CD4-positive, alpha-beta memory T cell (primary cell): ENCODE measurements around the gene ATXN1L. TPM values are rescaled to one million over a fixed set of nuclear protein-coding genes. Genes with fewer than 3 reads are reported as not detected.
A peak's percentile ranks its signal among the peaks of the same experiment; 100 is the strongest.
"Not testable (repeated sequence)": the region's sequence is repeated elsewhere in the genome, so short reads cannot be mapped to it uniquely, and the experiment has no call there.

Experiments used
- CTCF ChIA-PET: fragments of 350-600 bp; sonication (Branson Sonifier 250); formaldehyde crosslinking; loops from one replicate; lab custom pipeline; 2021; ENCODE audit warnings: inconsistent platforms; ENCODE audit not compliant: partially characterized antibody; lab: Charles Lee
- POLR2A ChIA-PET: fragments of 350-600 bp; sonication (Branson Sonifier 250); formaldehyde crosslinking; loops from one replicate; lab custom pipeline; 2021; ENCODE audit not compliant: partially characterized antibody; lab: Charles Lee
- DNase-seq, 5 donors: peaks; one replicate each; pipeline versions ENCODE4 v3.0.0 to v3.0.0-alpha.2; 2020 to 2022; ENCODE audit warnings: mixed read lengths in 1 of 5
- H3K27ac ChIP-seq: one replicate; pipeline ENCODE4 v1.7.0; 2013; ENCODE audit warnings: low read depth, low read length
- H3K27me3 ChIP-seq: 2 replicates; pipeline ENCODE4 v1.7.0; 2013; ENCODE audit warnings: mild to moderate bottlenecking, low read length, moderate library complexity; ENCODE audit not compliant: insufficient read depth
- H3K36me3 ChIP-seq: 2 replicates; pipeline ENCODE4 v1.7.0; 2013; ENCODE audit warnings: mild to moderate bottlenecking, low read length, moderate library complexity; ENCODE audit not compliant: insufficient read depth
- H3K4me1 ChIP-seq: 2 replicates; pipeline ENCODE4 v1.7.0; 2013; ENCODE audit warnings: mild to moderate bottlenecking, low read length, moderate library complexity; ENCODE audit not compliant: insufficient read depth
- H3K4me3 ChIP-seq, 2 donors: one replicate each; pipeline ENCODE4 v1.7.0; 2013; ENCODE audit warnings: low read length in 2 of 2, mild to moderate bottlenecking in 1 of 2
- H3K9me3 ChIP-seq, 2 donors: one replicate each; pipeline ENCODE4 v1.7.0; 2013; ENCODE audit warnings: low read length in 2 of 2, control low read depth in 1 of 2; ENCODE audit not compliant: control insufficient read depth in 1 of 2
- H3K27ac Mint-ChIP-seq, 7 donors: one replicate each; pipeline ENCODE4 v1.8.0; 2020 to 2021; ENCODE audit warnings: mixed read lengths in 7 of 7, mild to moderate bottlenecking in 6 of 7, inconsistent platforms in 3 of 7, moderate library complexity in 3 of 7
- H3K27me3 Mint-ChIP-seq, 2 donors: one replicate each; pipeline ENCODE4 v1.8.0; 2020 to 2021; ENCODE audit warnings: mixed read lengths in 2 of 2
- H3K36me3 Mint-ChIP-seq, 2 donors: one replicate each; pipeline ENCODE4 v1.8.0; 2020 to 2021; ENCODE audit warnings: mixed read lengths in 2 of 2, inconsistent platforms in 1 of 2, mild to moderate bottlenecking in 1 of 2
- H3K4me1 Mint-ChIP-seq, 4 donors: one replicate each; pipeline ENCODE4 v1.8.0; 2020 to 2021; ENCODE audit warnings: mixed read lengths in 4 of 4, mild to moderate bottlenecking in 1 of 4
- H3K4me3 Mint-ChIP-seq, 8 donors: one replicate each; pipeline ENCODE4 v1.8.0; 2020 to 2021; ENCODE audit warnings: mixed read lengths in 8 of 8, mild to moderate bottlenecking in 7 of 8, moderate library complexity in 6 of 8, inconsistent platforms in 3 of 8
- H3K9me3 Mint-ChIP-seq, 8 donors: one replicate each; pipeline ENCODE4 v1.8.0; 2020 to 2021; ENCODE audit warnings: mixed read lengths in 8 of 8, mild to moderate bottlenecking in 5 of 8, inconsistent platforms in 3 of 8, moderate library complexity in 1 of 8
- intact Hi-C: fragments of 100-400 bp; cut with micrococcal nuclease; formaldehyde crosslinking; loops from one replicate; pipeline ENCODE4 v1.15.1; 2023
- polyA plus RNA-seq, 2 donors: library from polyadenylated mRNA; unstranded; fragments of 300-500 nt; fragmentation: Illumina TruSeq; gene quantifications; one replicate each; pipeline ENCODE4 v1.2.3, GENCODE V29; 2021
- total RNA-seq, 2 experiments: library from RNA; stranded (reverse); gene quantifications; one replicate each; pipeline ENCODE4 v1.2.3, GENCODE V29; 2021

The ATXN1L gene
- total and polyA plus RNA-seq, 4 experiments from 2014 or later = 10.0 to 31.6 (median 20.0) TPM

- no peaks in the 10 kb centered on the region for H3K9me3 Mint-ChIP-seq
- DNase-seq = no peak
- H3K4me3 Mint-ChIP-seq = peak overlapping the region in 6 of 8 donors; percentile 19 to 74 (median 40)
- Histone ChIP-seq H3K9me3 (no peaks in the 10 kb centered on the region), H3K36me3 (no peaks in the 10 kb centered on the region), H3K27ac (no peak overlapping the region), H3K4me1 (peaks cover 99% of the 10 kb centered on the region), H3K4me3 (no peak overlapping the region), H3K27me3 (no peaks in the 10 kb centered on the region)
- H3K27ac Mint-ChIP-seq = peak overlapping the region in 4 of 7 donors; percentile 67 to 84 (median 75)
- intact Hi-C loops = no loop called here
- H3K27me3 Mint-ChIP-seq = no peaks in the 10 kb centered on the region
- ChIA-PET CTCF (interaction anchor here (7.7 kb wide), 1 partner anchor 21 kb away, joined by 48 read pairs; the partner anchor contains the start of gene ZNF821), POLR2A (interaction anchor here (0.7 to 10.8 kb wide), 5 partner anchors 8 to 95 kb away, joined by 3 to 225 read pairs (median 5); partner anchors contain the start of genes AP1G1, IST1 and ZNF821)
- H3K4me1 Mint-ChIP-seq = peaks cover 44 to 96% (median 70%) of the 10 kb centered on the region in 4 donors
- peaks cover 5 to 22% of the 10 kb centered on the region in 2 donors for H3K36me3 Mint-ChIP-seq
These were observed 57.8 kb downstream of the ATXN1L start for GRCh38 chr16:71903608-71904007.

- DNase-seq = no peak
- Histone ChIP-seq H3K9me3 (no peaks in the 10 kb centered on the region), H3K27ac (no peak overlapping the region), H3K36me3 (peaks cover 4% of the 10 kb centered on the region), H3K4me1 (peaks cover 99% of the 10 kb centered on the region), H3K4me3 (no peak overlapping the region), H3K27me3 (no peaks in the 10 kb centered on the region)
- ChIA-PET CTCF (interaction anchor here (1.1 to 7.7 kb wide), 2 partner anchors 22 to 97 kb away, joined by 4 to 48 read pairs; partner anchors contain the start of gene ZNF821), POLR2A (interaction anchor here (1.2 to 2.2 kb wide), 2 partner anchors 9 to 10 kb away, joined by 3 to 6 read pairs; partner anchors contain the start of gene IST1)
- H3K4me3 Mint-ChIP-seq = peak overlapping the region in 7 of 8 donors; percentile 21 to 74 (median 51)
- H3K36me3 Mint-ChIP-seq = peaks cover 6 to 27% of the 10 kb centered on the region in 2 donors
- intact Hi-C loops = no loop called here
- H3K4me1 Mint-ChIP-seq = peaks cover 49 to 97% (median 72%) of the 10 kb centered on the region in 4 donors
- H3K9me3 Mint-ChIP-seq = no peaks in the 10 kb centered on the region
- no peaks in the 10 kb centered on the region for H3K27me3 Mint-ChIP-seq
- H3K27ac Mint-ChIP-seq = peak overlapping the region in 3 of 7 donors; percentile 3 to 68 (median 8)
These were observed 58.5 kb downstream of the ATXN1L start for GRCh38 chr16:71904239-71904638.

- Mint-ChIP-seq H3K4me3 (peak overlapping the region in 7 of 8 donors; percentile 11 to 81 (median 67)), H3K4me1 (peaks cover 49 to 97% (median 72%) of the 10 kb centered on the region in 4 donors), H3K36me3 (peaks cover 6 to 35% of the 10 kb centered on the region in 2 donors), H3K27ac (peak overlapping the region in 6 of 7 donors; percentile 12 to 76 (median 46))
- ChIA-PET POLR2A (interaction anchor here (0.9 to 2.0 kb wide), 2 partner anchors 10 to 113 kb away, joined by 3 to 6 read pairs; partner anchors contain the start of gene IST1), CTCF (interaction anchor here (7.7 kb wide), 1 partner anchor 24 kb away, joined by 48 read pairs; the partner anchor contains the start of gene ZNF821)
- H3K9me3 Mint-ChIP-seq, H3K27ac ChIP-seq, H3K36me3 ChIP-seq, DNase-seq, H3K27me3 Mint-ChIP-seq, H3K4me3 ChIP-seq, H3K27me3 ChIP-seq, intact Hi-C loops, H3K9me3 ChIP-seq: not testable (repeated sequence)
- H3K4me1 ChIP-seq = peaks cover 95% of the 10 kb centered on the region
These were observed 60.0 kb downstream of the ATXN1L start for GRCh38 chr16:71905765-71906164.

Other genes starting within 250 kb of the ATXN1L start
- gene MARVELD3, start 219.8 kb upstream of the ATXN1L start, total RNA-seq = not detected
- not detected for gene MARVELD3, start 219.8 kb upstream of the ATXN1L start, polyA plus RNA-seq
- 10 to 100 TPM in 1 of 2 experiments, 1 to 10 TPM in 1; 9.8 to 10.5 TPM for gene PHLPP2, start 121.3 kb upstream of the ATXN1L start, total RNA-seq
- 1 to 10 TPM; 1.3 to 2.5 TPM for gene PHLPP2, start 121.3 kb upstream of the ATXN1L start, polyA plus RNA-seq
- 100 to 1,000 TPM; 101 to 103 TPM for gene AP1G1, start 37.1 kb upstream of the ATXN1L start, total RNA-seq
- gene AP1G1, start 37.1 kb upstream of the ATXN1L start, polyA plus RNA-seq = 10 to 100 TPM in 1 of 2 donors, 1 to 10 TPM in 1; 7.6 to 13.4 TPM
- 1 to 10 TPM; 8.0 to 9.7 TPM for gene ZNF821, start 38.2 kb downstream of the ATXN1L start, total RNA-seq
- gene ZNF821, start 38.2 kb downstream of the ATXN1L start, polyA plus RNA-seq = 10 to 100 TPM in 1 of 2 donors, 1 to 10 TPM in 1; 9.7 to 10.4 TPM
- 100 to 1,000 TPM; 282 to 287 TPM for gene IST1, start 49.6 kb downstream of the ATXN1L start, total RNA-seq
- 100 to 1,000 TPM; 180 to 181 TPM for gene IST1, start 49.6 kb downstream of the ATXN1L start, polyA plus RNA-seq
- gene PKD1L3, start 154.4 kb downstream of the ATXN1L start, total RNA-seq = not detected
- gene PKD1L3, start 154.4 kb downstream of the ATXN1L start, polyA plus RNA-seq = not detected
- 1 to 10 TPM; 9.6 to 9.7 TPM for gene DHODH, start 162.8 kb downstream of the ATXN1L start, total RNA-seq
- 10 to 100 TPM in 1 of 2 donors, 1 to 10 TPM in 1; 8.1 to 11.2 TPM for gene DHODH, start 162.8 kb downstream of the ATXN1L start, polyA plus RNA-seq
- gene HP, start 208.5 kb downstream of the ATXN1L start, total RNA-seq = not detected
- not detected for gene HP, start 208.5 kb downstream of the ATXN1L start, polyA plus RNA-seq
- not detected for gene HPR, start 217.2 kb downstream of the ATXN1L start, total RNA-seq
- gene HPR, start 217.2 kb downstream of the ATXN1L start, polyA plus RNA-seq = not detected
- gene TXNL4B, start 247.6 kb downstream of the ATXN1L start, total RNA-seq = 10 to 100 TPM; 23.7 to 26.1 TPM
- gene TXNL4B, start 247.6 kb downstream of the ATXN1L start, polyA plus RNA-seq = 10 to 100 TPM; 11.3 to 12.5 TPM
- gene DHX38, start 247.9 kb downstream of the ATXN1L start, total RNA-seq = 100 to 1,000 TPM; 109 to 120 TPM
- gene DHX38, start 247.9 kb downstream of the ATXN1L start, polyA plus RNA-seq = 10 to 100 TPM; 16.9 to 43.3 TPM